HCT116 (cell line): ENCODE data around the gene DOCK3. TPM values are rescaled to one million over a fixed set of nuclear protein-coding genes. Genes with fewer than 3 reads are reported as not detected.

ENCODE experiments used
- ATAC-seq: fragments of 200-7000 bp; cut with Tn5 transposase; 2 replicates; pipeline ENCODE4 v1.9.1; 2020; ENCODE audit warnings: mild to moderate bottlenecking, moderate library complexity
- BruUV-seq: library from RNA; stranded (reverse); fragments of 400-500 nt; replicated peaks from 2 replicates; lab custom pipeline; 2021; lab: Mats Ljungman, UMichigan
- CTCF ChIA-PET: fragments of 300-600 bp; sonication (Branson Sonifier 250); formaldehyde crosslinking; loops from one replicate; lab custom pipeline; 2021; ENCODE audit warnings: antibody characterized with exemption; lab: Charles Lee
- POLR2A ChIA-PET: fragments of 300-600, 350-600 bp; sonication (Branson Sonifier 250); formaldehyde crosslinking; loops from one replicate; lab custom pipeline; 2021; ENCODE audit warnings: antibody characterized with exemption; lab: Charles Lee
- RAD21 ChIA-PET, 2 experiments: fragments of 300-600 bp; sonication (Branson Sonifier 250); formaldehyde crosslinking; loops; one replicate each; lab custom pipeline; 2023; ENCODE audit warnings: low total read pairs in 2 of 2; ENCODE audit not compliant: uncharacterized antibody in 2 of 2, unreplicated experiment in 2 of 2, low non-redundant PET in 1 of 2; lab: Charles Lee
- DNase-seq: peaks from one replicate; pipeline ENCODE4 v3.0.0-alpha.2; 2010; ENCODE audit warnings: low read depth, low spot score
- H2AFZ ChIP-seq: fragments of 200-600 bp; shearing (Covaris generic), sonication (generic); 2 replicates; pipeline ENCODE4 v1.6.1; 2017; ENCODE audit warnings: low read depth, mixed run types, mixed read lengths, antibody characterized with exemption, low read length; ENCODE audit not compliant: poor library complexity, severe bottlenecking
- H3K27ac ChIP-seq: 2 replicates; pipeline ENCODE4 v1.5.1; 2012; ENCODE audit warnings: low read depth, low read length
- H3K27me3 ChIP-seq: fragments of 200-600 bp; sonication (generic); 2 replicates; pipeline ENCODE4 v1.6.1; 2016; ENCODE audit warnings: mixed run types, low read length, mixed read lengths; ENCODE audit not compliant: insufficient read depth
- H3K36me3 ChIP-seq, 2 experiments: fragments of 200-500 bp in 1 of 2; fragments of 200-600 bp in 1 of 2; sonication (Bioruptor generic) in 1 of 2; sonication (generic) in 1 of 2; 2 replicates each; pipeline versions ENCODE4 v1.5.1 to v1.6.1; 2014 to 2016; ENCODE audit warnings: low read length in 2 of 2, inconsistent platforms in 1 of 2, mixed read lengths in 1 of 2, mixed run types in 1 of 2; ENCODE audit not compliant: insufficient read depth in 2 of 2, control insufficient read depth in 1 of 2
- H3K4me1 ChIP-seq, 2 experiments: fragments of 200-600 bp in 1 of 2; sonication (generic) in 1 of 2; 2 replicates each; pipeline versions ENCODE4 v1.5.1 to v1.6.1; 2012 to 2017; ENCODE audit warnings: low read length in 2 of 2, inconsistent platforms in 1 of 2, mild to moderate bottlenecking in 1 of 2, mixed read lengths in 1 of 2, mixed run types in 1 of 2, moderate library complexity in 1 of 2; ENCODE audit not compliant: insufficient read depth in 2 of 2, control insufficient read depth in 1 of 2
- H3K4me2 ChIP-seq: fragments of 200-600 bp; sonication (generic); 2 replicates; pipeline ENCODE4 v1.6.1; 2017; ENCODE audit warnings: mixed run types, low read length, mixed read lengths
- H3K4me3 ChIP-seq, 2 experiments: fragments of 200-600 bp in 1 of 2; sonication (generic) in 1 of 2; replicated peaks in 1 of 2; 2 replicates each; pipeline ENCODE4 v1.5.1; 2011 to 2016; ENCODE audit warnings: low read length in 2 of 2, control low read depth in 1 of 2, low read depth in 1 of 2, mild to moderate bottlenecking in 1 of 2, mixed read lengths in 1 of 2, mixed run types in 1 of 2
- H3K79me2 ChIP-seq: fragments of 200-600 bp; sonication (generic); 2 replicates; pipeline ENCODE4 v1.6.1; 2017; ENCODE audit warnings: mild to moderate bottlenecking, mixed run types, low read length, moderate library complexity, mixed read lengths; ENCODE audit not compliant: insufficient read depth
- H3K9ac ChIP-seq: fragments of 200-600 bp; sonication (generic); 2 replicates; pipeline ENCODE4 v1.6.1; 2016; ENCODE audit warnings: low read length, mixed read lengths
- H3K9me2 ChIP-seq: fragments of 200-600 bp; sonication (generic), shearing (Covaris generic); 2 replicates; pipeline ENCODE4 v1.6.1; 2017; ENCODE audit warnings: mixed run types, mild to moderate bottlenecking, moderate library complexity; ENCODE audit not compliant: insufficient read depth
- H3K9me3 ChIP-seq, 2 experiments: fragments of 200-500 bp in 1 of 2; fragments of 200-600 bp in 1 of 2; sonication (Bioruptor generic) in 1 of 2; sonication (generic) in 1 of 2; 2 replicates each; pipeline ENCODE4 v1.6.1; 2014 to 2017; ENCODE audit warnings: low read length in 2 of 2, mixed read lengths in 2 of 2, inconsistent platforms in 1 of 2, low read depth in 1 of 2, mild to moderate bottlenecking in 1 of 2, mixed run types in 1 of 2, moderate library complexity in 1 of 2; ENCODE audit not compliant: control insufficient read depth in 1 of 2, insufficient read depth in 1 of 2
- H4K20me1 ChIP-seq: fragments of 200-600 bp; sonication (generic), shearing (Covaris generic); 2 replicates; pipeline ENCODE4 v1.6.1; 2017; ENCODE audit warnings: mixed run types, mild to moderate bottlenecking, moderate library complexity; ENCODE audit not compliant: insufficient read depth
- ATF3 ChIP-seq: IDR thresholded peaks from 2 replicates; pipeline ENCODE4 v1.6.1; 2012
- CBX3 ChIP-seq: IDR thresholded peaks from 2 replicates; pipeline ENCODE4 v1.6.1; 2012; ENCODE audit warnings: low read depth
- CTCF ChIP-seq, 3 experiments: fragments of 200-600 bp in 1 of 3; sonication (generic) in 1 of 3; IDR thresholded peaks in 2 of 3; conservative IDR thresholded peaks in 1 of 3; 2 replicates each; pipeline ENCODE4 v1.5.1; 2012 to 2017; ENCODE audit warnings: low read depth in 2 of 3, low read length in 2 of 3, antibody characterized with exemption in 1 of 3, borderline replicate concordance in 1 of 3, control low read depth in 1 of 3, mild to moderate bottlenecking in 1 of 3, mixed read lengths in 1 of 3, mixed run types in 1 of 3, moderate library complexity in 1 of 3; ENCODE audit not compliant: insufficient read depth in 1 of 3
- EGR1 ChIP-seq: IDR thresholded peaks from 2 replicates; pipeline ENCODE4 v1.6.1; 2012; ENCODE audit warnings: low read depth
- EZH2 ChIP-seq: fragments of 200-600 bp; sonication (generic); IDR thresholded peaks from 2 replicates; pipeline ENCODE4 v1.6.1; 2017; ENCODE audit warnings: antibody characterized with exemption, mixed run types
- EZH2phosphoT487 ChIP-seq: fragments of 200-600 bp; IDR thresholded peaks from 2 replicates; pipeline ENCODE4 v1.6.1; 2018; ENCODE audit warnings: antibody characterized with exemption, borderline replicate concordance
- FOSL1 ChIP-seq: IDR thresholded peaks from 2 replicates; pipeline ENCODE4 v1.6.1; 2012; ENCODE audit warnings: low read depth
- MAX ChIP-seq: IDR thresholded peaks from 2 replicates; pipeline ENCODE4 v1.6.1; 2012
- POLR2AphosphoS5 ChIP-seq: IDR thresholded peaks from 2 replicates; pipeline ENCODE4 v1.6.1; 2011; ENCODE audit warnings: mild to moderate bottlenecking, low read depth, low read length, moderate library complexity
- REST ChIP-seq: IDR thresholded peaks from 2 replicates; pipeline ENCODE4 v1.6.1; 2012; ENCODE audit warnings: low read depth
- SP1 ChIP-seq: IDR thresholded peaks from 2 replicates; pipeline ENCODE4 v1.6.1; 2012; ENCODE audit warnings: low read depth
- SRF ChIP-seq: IDR thresholded peaks from 2 replicates; pipeline ENCODE4 v1.6.1; 2012; ENCODE audit warnings: low read depth
- TCF7L2 ChIP-seq: IDR thresholded peaks from 2 replicates; pipeline ENCODE4 v1.7.0; 2011; ENCODE audit warnings: borderline replicate concordance, inconsistent platforms; ENCODE audit not compliant: insufficient read depth, insufficient read length; ENCODE audit errors: extremely low read depth
- YY1 ChIP-seq: IDR thresholded peaks from 2 replicates; pipeline ENCODE4 v1.6.1; 2011; ENCODE audit warnings: low read length, low read depth, moderate library complexity, mild to moderate bottlenecking; ENCODE audit not compliant: insufficient replicate concordance; ENCODE audit errors: extremely low read depth
- ZBTB33 ChIP-seq: IDR thresholded peaks from 2 replicates; pipeline ENCODE4 v1.6.1; 2011; ENCODE audit warnings: mild to moderate bottlenecking, low read length, moderate library complexity; ENCODE audit not compliant: insufficient replicate concordance; ENCODE audit errors: extremely low read depth
- ZFX ChIP-seq: fragments of 450-650 bp; IDR thresholded peaks from 2 replicates; pipeline ENCODE4 v1.6.1; 2017
- ZNF274 ChIP-seq: fragments of 200-500 bp; sonication (Bioruptor generic); IDR thresholded peaks from 2 replicates; pipeline ENCODE4 v1.6.1; 2014; ENCODE audit warnings: mild to moderate bottlenecking, low read depth, low read length, inconsistent platforms
- intact Hi-C: fragments of 100-400 bp; cut with micrococcal nuclease; formaldehyde crosslinking; loops from 2 replicates; pipeline ENCODE4 v1.10.0; 2022
- total RNA-seq: library from RNA; stranded (reverse); gene quantifications from one replicate; pipeline ENCODE4 v1.2.1, GENCODE V29; 2021; ENCODE audit not compliant: unreplicated experiment

The DOCK3 gene
- total RNA-seq, 1 experiment from 2014 or later, result 4.2 TPM

GRCh38 chr3:50923955-50924354, 249.2 kb downstream of the DOCK3 start:
- Histone ChIP-seq H3K27ac (no peak overlapping the region), H3K9me2 (no peaks in the 10 kb centered on the region), H2AFZ (no peak overlapping the region), H3K27me3 (no peaks in the 10 kb centered on the region), H4K20me1 (no peaks in the 10 kb centered on the region), H3K4me1 (no peaks in the 10 kb centered on the region), H3K9me3 (no peaks in the 10 kb centered on the region), H3K4me2 (no peak overlapping the region), H3K4me3 (no peak overlapping the region), H3K36me3 (no peaks in the 10 kb centered on the region), H3K79me2 (no peaks in the 10 kb centered on the region), H3K9ac (no peak overlapping the region)
- ChIA-PET RAD21 (no interaction called here), CTCF (no interaction called here), POLR2A (no interaction called here)
- intact Hi-C loops, result no loop called here
- no peak for DNase-seq
- TF ChIP-seq MAX (no peak), EZH2phosphoT487 (no peak), CTCF (IDR thresholded peaks at IDR 0.05 in 2 of 3, conservative IDR thresholded peaks at IDR 0.05 in 1 of 3; ENCODE audit: borderline replicate concordance in 1 of 3, insufficient read depth in 1 of 3, low read depth in 2 of 3, low read length in 2 of 3) (no peak), SRF (no peak), TCF7L2 (no peak), ZNF274 (no peak), EGR1 (no peak), ATF3 (no peak), EZH2 (no peak), REST (no peak), ZBTB33 (no peak), CBX3 (no peak), YY1 (no peak), FOSL1 (no peak), ZFX (no peak), SP1 (no peak), POLR2AphosphoS5 (no peak)
- no peak for ATAC-seq
- no TSS peak for BruUV-seq
